Left lung (tissue), 10 donors: Measurements from ENCODE around the gene TMEM47. TPM values are rescaled to one million over a fixed set of nuclear protein-coding genes. Genes with fewer than 3 reads are reported as not detected.

Source experiments
- ATAC-seq: fragments of 200-7000 bp; cut with Tn5 transposase; one replicate; pipeline ENCODE4 v1.9.1; 2020; ENCODE audit warnings: moderate library complexity
- DNase-seq, 4 donors: peaks; one replicate each; pipeline ENCODE4 v3.0.0-alpha.2; 2013 to 2020
- H3K27ac ChIP-seq, 2 donors: fragments of 200-600 bp; sonication (generic) in 1 of 2; one replicate each; pipeline versions ENCODE4 v1.5.0 to v1.8.0; 2020 to 2021
- H3K27me3 ChIP-seq, 2 donors: fragments of 200-600 bp; sonication (generic) in 1 of 2; one replicate each; pipeline versions ENCODE4 v1.5.0 to v1.8.0; 2020 to 2021
- H3K36me3 ChIP-seq, 2 donors: fragments of 200-600 bp; sonication (generic) in 1 of 2; one replicate each; pipeline versions ENCODE4 v1.5.0 to v1.8.0; 2020 to 2021
- H3K4me1 ChIP-seq, 2 donors: fragments of 200-600 bp; one replicate each; pipeline ENCODE4 v1.8.0; 2021
- H3K4me3 ChIP-seq, 2 donors: fragments of 200-600 bp; sonication (generic) in 1 of 2; one replicate each; pipeline versions ENCODE4 v1.5.0 to v1.8.0; 2020 to 2021; ENCODE audit warnings: mild to moderate bottlenecking in 1 of 2
- H3K9me3 ChIP-seq, 2 donors: fragments of 200-600 bp; sonication (generic) in 1 of 2; one replicate each; pipeline versions ENCODE4 v1.5.0 to v1.8.0; 2020 to 2021
- intact Hi-C, 2 donors: fragments of 100-400 bp; cut with DNase I; formaldehyde crosslinking; loops; one replicate each; pipeline versions ENCODE4 v1.11.2 to v1.14.2; 2022
- polyA plus RNA-seq, 6 donors: library from polyadenylated mRNA; unstranded; fragments of 120-200 nt; gene quantifications; one replicate each; pipeline ENCODE4 v1.2.1, GENCODE V29; 2013; ENCODE audit not compliant: insufficient read length in 6 of 6
- total RNA-seq, 2 donors: library from RNA; stranded (reverse); fragmentation: NEBNext Ultra II Directional; extraction: Animal tissue kit (Norgen Biotek cat#: 25700); gene quantifications; one replicate each; pipeline ENCODE4 v1.2.1, GENCODE V29; 2021
- TF ChIP-seq, protein P1 (sequence below), 2 donors: fragments of 200-600 bp; sonication (generic) in 1 of 2; IDR thresholded peaks; one replicate each; pipeline versions ENCODE4 v1.5.0 to v1.8.0; 2021; ENCODE audit warnings: antibody characterized with exemption in 2 of 2
- donor health status: DM: no; HTN: yes; CAD: no.
- donor health status: DM: no; HTN: no; CAD: no.

The TMEM47 gene
- total and polyA plus RNA-seq, 8 donors: 20.0 to 41.4 (median 32.5) TPM

- Histone ChIP-seq H3K27me3 (no peaks in the 10 kb centered on the region), H3K27ac (no peak overlapping the region), H3K9me3 (no peaks in the 10 kb centered on the region), H3K4me3 (no peak overlapping the region), H3K36me3 (no peaks in the 10 kb centered on the region), H3K4me1 (no peaks in the 10 kb centered on the region)
- DNase-seq (no peak), ATAC-seq (no peak)
- TF ChIP-seq, protein P1, sequence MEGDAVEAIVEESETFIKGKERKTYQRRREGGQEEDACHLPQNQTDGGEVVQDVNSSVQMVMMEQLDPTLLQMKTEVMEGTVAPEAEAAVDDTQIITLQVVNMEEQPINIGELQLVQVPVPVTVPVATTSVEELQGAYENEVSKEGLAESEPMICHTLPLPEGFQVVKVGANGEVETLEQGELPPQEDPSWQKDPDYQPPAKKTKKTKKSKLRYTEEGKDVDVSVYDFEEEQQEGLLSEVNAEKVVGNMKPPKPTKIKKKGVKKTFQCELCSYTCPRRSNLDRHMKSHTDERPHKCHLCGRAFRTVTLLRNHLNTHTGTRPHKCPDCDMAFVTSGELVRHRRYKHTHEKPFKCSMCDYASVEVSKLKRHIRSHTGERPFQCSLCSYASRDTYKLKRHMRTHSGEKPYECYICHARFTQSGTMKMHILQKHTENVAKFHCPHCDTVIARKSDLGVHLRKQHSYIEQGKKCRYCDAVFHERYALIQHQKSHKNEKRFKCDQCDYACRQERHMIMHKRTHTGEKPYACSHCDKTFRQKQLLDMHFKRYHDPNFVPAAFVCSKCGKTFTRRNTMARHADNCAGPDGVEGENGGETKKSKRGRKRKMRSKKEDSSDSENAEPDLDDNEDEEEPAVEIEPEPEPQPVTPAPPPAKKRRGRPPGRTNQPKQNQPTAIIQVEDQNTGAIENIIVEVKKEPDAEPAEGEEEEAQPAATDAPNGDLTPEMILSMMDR (IDR thresholded peaks at IDR 0.05): no peak
- intact Hi-C loops: no loop called here
Observed at GRCh38 chrX:34642849-34643248, 14.2 kb downstream of the TMEM47 start.

GRCh38 chrX:34638116-34638515, 19.0 kb downstream of the TMEM47 start:
- H3K27me3 ChIP-seq: no peaks in the 10 kb centered on the region
- H3K9me3 ChIP-seq: no peaks in the 10 kb centered on the region
- H3K4me3 ChIP-seq: no peak overlapping the region
- peak; percentile 36 for ATAC-seq
- intact Hi-C loops: no loop called here
- no peaks in the 10 kb centered on the region for H3K36me3 ChIP-seq
- DNase-seq: no peak
- no peaks in the 10 kb centered on the region for H3K4me1 ChIP-seq
- no peak overlapping the region for H3K27ac ChIP-seq
- TF ChIP-seq, protein P1 (IDR thresholded peaks at IDR 0.05): peak; percentile 21 to 39

DNA sequence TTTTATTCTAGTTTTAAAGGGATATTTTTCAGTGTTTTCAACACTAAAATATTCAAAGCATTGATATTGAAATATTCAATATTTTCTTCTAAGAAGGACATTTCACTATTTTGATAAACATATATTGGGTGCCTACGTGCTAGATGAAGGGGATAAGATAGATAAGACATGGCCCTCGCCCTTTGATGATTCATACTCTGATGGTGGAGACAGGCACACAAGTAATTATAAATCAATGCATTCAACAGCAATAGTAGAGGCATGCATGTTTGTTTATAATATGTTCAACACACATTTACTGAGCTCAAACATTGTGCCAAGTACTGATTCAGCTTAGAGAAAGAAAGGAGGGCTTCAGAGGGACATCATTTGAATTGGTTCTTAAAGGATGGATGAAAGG, 22.7 kb downstream of the TMEM47 start:
- no peak for ATAC-seq
- Histone ChIP-seq H3K27me3 (no peaks in the 10 kb centered on the region), H3K27ac (no peak overlapping the region), H3K4me1 (no peaks in the 10 kb centered on the region), H3K9me3 (no peaks in the 10 kb centered on the region), H3K4me3 (no peak overlapping the region), H3K36me3 (no peaks in the 10 kb centered on the region)
- intact Hi-C loops: no loop called here
- no peak for DNase-seq
- TF ChIP-seq, protein P1 (IDR thresholded peaks at IDR 0.05): no peak

DNA sequence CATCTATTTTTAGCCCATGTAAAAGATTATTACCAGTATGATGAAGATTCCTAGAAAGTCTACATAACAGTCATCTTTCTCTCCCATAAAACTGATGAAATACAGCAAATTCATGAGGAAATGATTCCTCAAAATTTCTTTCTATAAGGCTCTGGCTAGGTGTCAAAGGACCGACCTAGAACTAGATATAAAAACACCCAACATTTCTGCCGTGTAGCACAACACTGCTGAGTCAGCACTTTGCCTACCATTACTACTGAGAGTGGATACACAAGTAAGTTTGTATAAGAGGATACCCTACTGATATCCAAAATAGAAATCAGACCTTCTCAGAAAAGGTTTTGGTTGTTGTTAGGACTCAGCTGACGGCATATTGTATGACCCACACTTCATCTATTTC, 24.7 kb downstream of the TMEM47 start:
- no peaks in the 10 kb centered on the region for H3K4me1 ChIP-seq
- no peak overlapping the region for H3K4me3 ChIP-seq
- TF ChIP-seq, protein P1 (IDR thresholded peaks at IDR 0.05): no peak
- no peak for ATAC-seq
- no peak overlapping the region for H3K27ac ChIP-seq
- H3K27me3 ChIP-seq: no peaks in the 10 kb centered on the region
- DNase-seq: no peak
- no peaks in the 10 kb centered on the region for H3K9me3 ChIP-seq
- H3K36me3 ChIP-seq: no peaks in the 10 kb centered on the region
- intact Hi-C loops: no loop called here

- Histone ChIP-seq H3K36me3 (no peaks in the 10 kb centered on the region), H3K4me1 (no peaks in the 10 kb centered on the region), H3K27ac (no peak overlapping the region), H3K27me3 (no peaks in the 10 kb centered on the region), H3K9me3 (no peaks in the 10 kb centered on the region), H3K4me3 (no peak overlapping the region)
- DNase-seq (peak in 1 of 4 donors; percentile 58), ATAC-seq (no peak)
- TF ChIP-seq, protein P1 (IDR thresholded peaks at IDR 0.05): no peak
- intact Hi-C loops: no loop called here
Observed at GRCh38 chrX:34631479-34632220, 25.4 kb downstream of the TMEM47 start.
